Measurements from ENCODE around the gene IMPDH2. TPM values are rescaled to one million over a fixed set of nuclear protein-coding genes. Genes with fewer than 3 reads are reported as not detected.

Gene IMPDH2
- total and polyA plus RNA-seq, 12 donors, result 40.7 to 105 (median 60.6) TPM

DNA sequence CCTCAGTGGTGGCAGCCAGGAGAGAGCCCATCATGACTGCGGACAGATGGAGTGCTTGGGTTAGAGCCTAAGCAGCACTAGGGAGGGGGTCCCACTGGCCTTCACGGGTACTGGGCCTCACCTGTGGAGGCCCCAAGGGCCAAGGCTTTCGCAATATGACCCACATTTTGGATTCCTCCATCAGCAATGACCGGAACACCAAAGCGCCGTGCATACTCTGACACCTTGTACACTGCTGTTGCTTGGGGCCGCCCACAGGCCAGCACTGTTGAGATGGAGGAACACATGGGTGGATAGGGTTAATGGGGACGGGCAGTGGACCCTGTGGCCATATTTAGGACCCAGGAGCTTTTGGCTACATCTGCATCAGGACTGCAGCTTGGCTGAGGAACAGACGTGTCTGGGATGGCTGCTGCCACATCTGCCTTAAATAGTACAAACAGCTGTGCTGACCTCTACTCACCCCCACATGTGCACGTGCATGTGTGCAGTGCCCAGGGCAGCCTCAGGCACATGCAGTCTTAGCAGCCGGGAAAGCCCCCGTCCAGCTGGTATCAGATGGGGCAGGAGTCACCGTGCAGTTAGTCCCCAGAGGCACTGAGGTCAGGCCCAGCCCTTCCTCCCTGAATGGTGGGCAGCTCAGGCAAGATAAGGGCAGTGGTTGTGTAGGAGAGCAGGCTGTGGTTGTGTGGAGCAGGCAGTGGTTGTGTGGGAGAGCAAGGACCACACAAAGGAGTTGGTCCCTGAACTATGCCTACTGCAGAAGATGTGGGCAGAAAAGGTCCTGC lies 4.0 kb downstream of the IMPDH2 start:
- Histone ChIP-seq H3K4me1 (peaks cover 11 to 65% (median 36%) of the 10 kb centered on the region in 9 donors), H3K36me3 (peaks cover 0 to 58% (median 31%) of the 10 kb centered on the region in 9 donors), H3K4me3 (no peak overlapping the region), H3K9me3 (no peaks in the 10 kb centered on the region), H3K27ac (no peak overlapping the region), H3K27me3 (no peaks in the 10 kb centered on the region)
- TF ChIP-seq, protein P1, sequence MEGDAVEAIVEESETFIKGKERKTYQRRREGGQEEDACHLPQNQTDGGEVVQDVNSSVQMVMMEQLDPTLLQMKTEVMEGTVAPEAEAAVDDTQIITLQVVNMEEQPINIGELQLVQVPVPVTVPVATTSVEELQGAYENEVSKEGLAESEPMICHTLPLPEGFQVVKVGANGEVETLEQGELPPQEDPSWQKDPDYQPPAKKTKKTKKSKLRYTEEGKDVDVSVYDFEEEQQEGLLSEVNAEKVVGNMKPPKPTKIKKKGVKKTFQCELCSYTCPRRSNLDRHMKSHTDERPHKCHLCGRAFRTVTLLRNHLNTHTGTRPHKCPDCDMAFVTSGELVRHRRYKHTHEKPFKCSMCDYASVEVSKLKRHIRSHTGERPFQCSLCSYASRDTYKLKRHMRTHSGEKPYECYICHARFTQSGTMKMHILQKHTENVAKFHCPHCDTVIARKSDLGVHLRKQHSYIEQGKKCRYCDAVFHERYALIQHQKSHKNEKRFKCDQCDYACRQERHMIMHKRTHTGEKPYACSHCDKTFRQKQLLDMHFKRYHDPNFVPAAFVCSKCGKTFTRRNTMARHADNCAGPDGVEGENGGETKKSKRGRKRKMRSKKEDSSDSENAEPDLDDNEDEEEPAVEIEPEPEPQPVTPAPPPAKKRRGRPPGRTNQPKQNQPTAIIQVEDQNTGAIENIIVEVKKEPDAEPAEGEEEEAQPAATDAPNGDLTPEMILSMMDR (IDR thresholded peaks at IDR 0.05), result no peak
- ATAC-seq, result no peak
- intact Hi-C loops (cut with DNase I), result loop anchor here in 1 of 10 donors (10.0 kb wide), 1 partner anchor 400 kb away; the partner anchor contains the start of genes AMT and NICN1
- 64 to 65% methylated on average over 13 of the region's 13 CpGs for WGBS, 2 donors
- DNase-seq, result no peak

DNA sequence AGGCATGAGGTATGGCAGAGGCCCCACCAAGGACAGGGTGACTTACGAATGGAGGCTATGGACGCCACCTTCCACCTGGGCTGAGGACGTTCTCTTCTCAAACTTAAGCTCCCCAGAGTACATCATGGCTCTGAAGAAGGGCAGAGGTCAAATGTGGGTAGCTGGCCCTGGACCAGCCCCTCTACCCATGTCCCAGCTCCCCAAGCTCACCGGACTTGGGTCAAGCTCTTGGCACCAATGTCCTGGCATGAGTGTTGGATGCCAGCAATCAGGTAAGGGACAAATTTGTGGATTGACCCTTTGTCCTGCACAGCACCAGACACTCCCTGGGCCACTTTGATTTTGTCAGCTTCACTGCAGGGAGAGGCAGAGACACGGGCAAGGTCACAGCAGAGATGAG lies 4.7 kb downstream of the IMPDH2 start:
- WGBS, 2 donors, result 74 to 81% methylated on average over 5 of the region's 5 CpGs
- H3K36me3 ChIP-seq, result peaks cover 0 to 52% (median 31%) of the 10 kb centered on the region in 9 donors
- intact Hi-C loops (cut with DNase I), result loop anchor here in 1 of 10 donors (10.0 kb wide), 1 partner anchor 400 kb away; the partner anchor contains the start of genes AMT and NICN1
- H3K9me3 ChIP-seq, result no peaks in the 10 kb centered on the region
- no peaks in the 10 kb centered on the region for H3K27me3 ChIP-seq
- DNase-seq, result no peak
- ATAC-seq, result no peak
- peaks cover 11 to 67% (median 43%) of the 10 kb centered on the region in 9 donors for H3K4me1 ChIP-seq
- no peak overlapping the region for H3K4me3 ChIP-seq
- H3K27ac ChIP-seq, result no peak overlapping the region
- TF ChIP-seq, protein P1 (IDR thresholded peaks at IDR 0.05), result no peak

DNA sequence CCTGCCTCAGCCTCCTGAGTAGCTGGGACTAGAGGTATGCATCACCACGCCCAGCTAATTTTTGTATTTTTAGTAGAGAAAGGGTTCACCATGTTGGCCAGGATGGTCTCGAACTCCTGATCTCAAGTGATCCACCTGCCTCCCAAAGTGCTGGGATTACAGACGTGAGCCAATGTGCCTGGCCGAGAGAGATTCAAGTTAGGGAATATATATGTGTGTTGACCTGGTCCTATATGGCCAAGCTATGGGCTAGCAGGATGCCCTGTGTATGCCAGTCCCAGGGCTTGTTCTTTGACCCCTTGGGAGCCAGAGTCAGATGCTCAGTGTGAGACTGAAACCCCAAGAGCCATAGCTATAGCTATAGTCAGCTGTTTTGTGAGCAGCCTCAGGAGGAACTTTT lies 5.4 kb downstream of the IMPDH2 start:
- 88 to 95% methylated on average over 4 of the region's 4 CpGs for WGBS, 2 donors
- peaks cover 10 to 69% (median 44%) of the 10 kb centered on the region in 9 donors for H3K4me1 ChIP-seq
- intact Hi-C loops (cut with DNase I), result loop anchor here in 1 of 10 donors (10.0 kb wide), 1 partner anchor 401 kb away; the partner anchor contains the start of genes AMT and NICN1
- H3K27me3 ChIP-seq, result no peaks in the 10 kb centered on the region
- DNase-seq (no peak), ATAC-seq (no peak)
- no peak overlapping the region for H3K27ac ChIP-seq
- TF ChIP-seq, protein P1 (IDR thresholded peaks at IDR 0.05), result no peak
- H3K4me3 ChIP-seq, result no peak overlapping the region
- no peaks in the 10 kb centered on the region for H3K9me3 ChIP-seq
- H3K36me3 ChIP-seq, result peaks cover 0 to 52% (median 31%) of the 10 kb centered on the region in 9 donors

DNA sequence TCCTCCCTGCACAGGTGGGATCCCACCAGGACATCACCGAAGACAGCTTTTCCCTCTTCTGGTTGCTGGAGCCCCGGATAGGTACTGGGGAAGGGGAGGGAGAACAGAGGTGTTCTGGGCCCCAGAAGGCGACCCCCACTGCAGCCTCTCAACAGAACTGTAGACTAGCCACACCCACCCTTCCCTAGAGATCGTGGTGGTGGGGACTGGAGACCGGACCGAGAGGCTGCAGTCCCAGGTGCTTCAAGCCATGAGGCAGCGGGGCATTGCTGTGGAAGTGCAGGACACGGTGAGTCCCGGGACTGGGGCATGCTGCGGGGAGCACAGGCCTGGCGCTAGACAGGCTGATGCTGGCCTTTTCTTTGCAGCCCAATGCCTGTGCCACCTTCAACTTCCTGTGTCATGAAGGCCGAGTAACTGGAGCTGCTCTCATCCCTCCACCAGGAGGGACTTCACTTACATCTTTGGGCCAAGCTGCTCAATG lies 6.5 kb downstream of the IMPDH2 start:
- TF ChIP-seq, protein P1 (IDR thresholded peaks at IDR 0.05), result no peak
- 25 to 28% methylated on average over 12 of the region's 12 CpGs for WGBS, 2 donors
- no peaks in the 10 kb centered on the region for H3K27me3 ChIP-seq
- H3K36me3 ChIP-seq, result peaks cover 0 to 49% (median 31%) of the 10 kb centered on the region in 9 donors
- peak overlapping the region in 9 of 10 donors; percentile 99 to 100 (median 100) for H3K27ac ChIP-seq
- ATAC-seq (no peak), DNase-seq (no peak)
- H3K9me3 ChIP-seq, result no peaks in the 10 kb centered on the region
- peak overlapping the region; percentile 69 to 99 (median 92) for H3K4me3 ChIP-seq
- H3K4me1 ChIP-seq, result peaks cover 4 to 65% (median 42%) of the 10 kb centered on the region in 9 donors
- intact Hi-C loops (cut with DNase I), result loop anchor here in 1 of 10 donors (1.0 to 10.0 kb wide), 2 partner anchors 33 to 402 kb away; partner anchors contain the start of genes AMT and NICN1
